Putamen (tissue), 1 donor: ENCODE data around the gene HOXC5.

Source experiments
- DNase-seq: peaks from one replicate; pipeline ENCODE4 v3.0.0-alpha.2; 2016; ENCODE audit warnings: low spot score

Gene HOXC5

GRCh38 chr12:54047160-54047963 is 14.5 kb downstream of the HOXC5 start:
- DNase-seq, result no peak

DNA sequence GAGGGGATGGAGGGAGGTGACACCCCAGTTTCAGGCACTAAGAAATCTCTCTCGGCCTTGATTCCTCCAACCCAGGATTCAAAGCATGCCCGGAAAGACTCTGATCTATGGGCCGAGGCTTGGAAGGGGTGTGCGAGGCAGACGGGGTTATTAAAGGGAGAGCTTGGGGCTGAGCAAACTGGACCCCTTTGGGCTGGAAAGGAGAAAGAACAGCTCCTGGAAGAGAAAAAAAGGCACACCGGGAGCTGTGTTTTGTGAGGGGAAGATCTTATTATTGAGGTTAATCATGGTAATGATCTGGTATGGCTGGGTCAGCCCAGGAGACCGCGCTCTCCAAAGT is 15.1 kb downstream of the HOXC5 start:
- no peak for DNase-seq

DNA sequence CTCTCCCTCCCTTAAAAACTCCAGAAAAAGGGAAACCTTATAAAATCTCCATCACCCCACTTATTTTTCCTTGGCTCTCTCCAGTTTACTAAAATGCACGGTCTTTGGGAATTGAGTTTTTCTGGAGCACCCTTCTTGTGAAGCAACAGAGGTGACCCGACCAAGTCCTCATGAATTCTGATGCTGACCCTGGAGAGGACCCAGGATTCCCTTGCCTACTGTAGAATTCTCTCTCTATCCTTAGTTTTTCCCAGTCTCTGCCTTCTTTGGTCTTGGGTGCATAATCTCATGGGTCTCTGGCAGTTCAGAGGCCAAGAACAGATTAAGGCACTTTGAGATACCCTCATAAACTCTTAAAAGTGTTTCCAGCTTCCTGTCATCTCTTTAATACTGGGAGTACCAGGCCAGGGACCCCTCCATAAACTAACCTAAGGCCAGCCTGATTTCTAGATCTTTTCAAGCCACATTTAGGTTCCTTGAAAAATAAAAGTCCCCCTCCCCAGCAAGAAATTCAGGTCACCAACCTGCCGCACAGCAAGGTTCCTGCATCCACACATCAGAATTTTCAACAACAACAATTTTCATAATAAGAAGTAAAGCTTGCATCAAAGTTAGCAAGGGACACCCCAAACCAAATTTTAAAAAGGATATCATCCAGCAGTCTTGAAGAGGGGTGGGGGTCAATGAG is 15.7 kb downstream of the HOXC5 start:
- DNase-seq, result no peak

DNA sequence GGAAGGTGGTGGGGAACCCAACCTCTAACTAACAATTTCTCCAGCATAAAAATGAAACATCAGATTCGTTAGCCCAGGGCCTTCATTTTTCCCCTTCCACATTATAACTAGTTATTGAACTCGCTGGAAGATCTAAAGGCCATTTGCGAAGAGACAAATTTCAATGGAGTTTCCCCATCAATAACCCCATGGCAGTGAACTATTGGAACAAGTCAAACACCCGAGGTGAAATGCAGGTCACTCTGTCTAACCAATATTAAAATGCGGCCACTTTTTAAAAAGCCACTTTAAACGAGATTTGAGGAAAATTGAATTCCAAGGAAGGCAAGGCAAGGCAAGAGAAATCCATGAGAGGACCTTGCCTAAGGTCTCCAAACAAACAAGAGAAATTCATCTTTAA is 16.3 kb downstream of the HOXC5 start:
- DNase-seq, result no peak

GRCh38 chr12:54050482-54050810 is 17.6 kb downstream of the HOXC5 start:
- no peak for DNase-seq

GRCh38 chr12:54051026-54051842 is 18.4 kb downstream of the HOXC5 start:
- no peak for DNase-seq

DNA sequence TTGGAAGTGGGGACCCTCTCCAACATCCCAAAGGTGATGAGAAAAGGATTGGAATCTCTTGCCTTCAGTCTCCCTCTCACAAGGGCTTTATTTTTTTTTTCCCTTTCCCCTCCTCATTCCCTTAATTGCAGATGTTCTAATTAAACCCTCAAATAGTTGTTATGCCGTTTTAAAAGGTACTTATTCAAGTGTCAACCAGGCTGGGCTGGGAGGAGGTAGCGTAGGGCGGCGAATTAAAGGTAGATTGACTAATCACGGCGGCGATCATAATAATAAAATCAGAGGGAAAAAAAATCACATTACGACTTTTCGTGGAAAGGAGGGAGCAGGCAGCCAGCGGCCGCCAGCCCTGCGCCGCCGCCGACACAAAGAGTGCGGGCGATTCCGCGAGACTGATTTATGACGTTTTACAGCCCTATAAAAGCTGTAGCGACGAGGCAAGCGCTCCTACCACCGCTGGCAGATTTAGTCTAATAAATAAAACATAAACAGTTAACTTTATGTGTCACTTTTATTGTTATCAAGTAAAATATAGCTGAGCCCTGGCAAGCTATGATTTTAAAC is 19.1 kb downstream of the HOXC5 start:
- no peak for DNase-seq

GRCh38 chr12:54052438-54053002 is 19.7 kb downstream of the HOXC5 start:
- DNase-seq, result no peak

DNA sequence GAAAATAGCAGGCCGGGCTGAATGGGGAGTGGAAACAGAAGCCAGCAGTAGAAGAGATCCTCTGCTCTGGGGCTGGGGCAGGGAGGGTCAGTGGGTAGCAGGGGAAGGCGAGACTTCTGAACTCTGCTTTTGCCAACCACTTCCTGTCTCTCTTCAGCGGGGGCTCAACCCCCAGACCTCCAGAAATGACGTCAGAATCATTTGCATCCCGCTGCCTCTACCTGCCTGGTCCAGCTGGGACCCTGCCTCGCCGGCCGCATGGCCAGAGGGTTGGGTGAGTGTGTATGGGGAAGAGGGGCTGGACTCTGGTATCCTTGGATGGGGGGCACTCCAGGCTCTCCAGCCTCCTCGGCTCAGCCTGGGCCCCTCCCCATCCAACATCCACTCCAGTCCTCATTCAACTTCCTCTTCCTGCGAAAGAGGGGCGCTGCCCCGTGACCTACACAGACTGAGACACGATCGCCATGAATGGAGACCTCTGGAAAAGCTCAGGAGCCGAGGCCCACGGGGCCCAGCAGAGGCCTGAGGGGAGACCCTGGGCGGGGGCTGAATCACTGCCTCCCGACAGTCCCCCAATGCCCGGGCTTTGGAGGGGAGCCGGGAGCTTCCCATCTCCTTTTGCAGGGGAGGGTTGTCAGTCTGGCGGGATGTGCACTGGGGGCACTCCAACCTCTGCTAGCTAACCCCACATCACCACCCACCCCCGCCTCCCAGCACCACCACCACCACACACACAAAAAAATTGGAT is 20.3 kb downstream of the HOXC5 start:
- DNase-seq, result no peak

GRCh38 chr12:54053751-54054741 is 21.2 kb downstream of the HOXC5 start, which contains the start of gene HOXC4:
TSS of gene HOXC4 (plus strand) at chr12:54053835. CDS start at chr12:54053923, 88 bp downstream.
- DNase-seq, result no peak

GRCh38 chr12:54054742-54055194 is 21.9 kb downstream of the HOXC5 start:
- DNase-seq, result no peak

GRCh38 chr12:54055552-54055951 is 22.7 kb downstream of the HOXC5 start:
- no peak for DNase-seq

DNA sequence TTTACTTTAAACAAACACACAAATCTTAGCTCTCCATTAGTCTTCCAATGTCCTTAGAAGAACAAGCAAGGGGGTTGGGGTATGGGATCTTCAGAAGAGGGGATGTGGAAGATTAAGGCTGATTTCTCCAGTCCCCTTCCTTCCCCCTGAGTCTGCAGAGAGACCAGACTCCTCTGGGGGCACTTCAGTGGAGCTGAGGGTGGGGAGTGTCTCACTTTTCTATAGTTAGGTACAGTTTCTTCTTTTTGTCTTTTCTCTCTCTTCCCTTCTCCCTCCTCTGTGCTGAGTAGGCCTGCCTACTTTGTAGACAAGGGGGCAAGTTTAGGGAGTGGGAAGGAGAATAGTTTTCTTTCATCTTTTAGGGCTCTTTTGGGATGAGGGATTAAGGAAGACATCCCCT is 23.3 kb downstream of the HOXC5 start:
- no peak for DNase-seq

- no peak for DNase-seq
Measured at GRCh38 chr12:54058128-54058768, 25.4 kb downstream of the HOXC5 start.

DNA sequence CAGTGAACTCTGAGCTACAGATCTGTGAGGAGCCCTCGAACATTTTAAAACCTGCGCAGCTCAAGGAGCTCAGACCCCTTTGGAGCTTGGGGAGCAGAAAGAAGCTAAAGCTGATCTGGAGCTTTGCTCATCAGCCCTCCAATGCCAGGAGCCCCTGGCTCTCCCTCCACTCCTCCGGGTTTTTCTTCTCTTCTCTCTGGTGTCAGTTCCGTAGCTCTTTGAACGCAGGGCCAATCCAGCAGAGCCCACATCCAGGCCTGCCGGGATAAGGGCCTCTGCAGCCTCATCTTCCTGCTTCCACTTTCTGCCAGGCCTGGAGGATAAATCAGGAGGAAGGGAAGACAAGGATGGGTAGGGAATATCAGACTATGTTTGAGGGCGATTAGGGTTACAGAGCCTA is 26.8 kb downstream of the HOXC5 start:
- DNase-seq, result no peak

GRCh38 chr12:54060174-54060974 is 27.5 kb downstream of the HOXC5 start:
- no peak for DNase-seq

DNA sequence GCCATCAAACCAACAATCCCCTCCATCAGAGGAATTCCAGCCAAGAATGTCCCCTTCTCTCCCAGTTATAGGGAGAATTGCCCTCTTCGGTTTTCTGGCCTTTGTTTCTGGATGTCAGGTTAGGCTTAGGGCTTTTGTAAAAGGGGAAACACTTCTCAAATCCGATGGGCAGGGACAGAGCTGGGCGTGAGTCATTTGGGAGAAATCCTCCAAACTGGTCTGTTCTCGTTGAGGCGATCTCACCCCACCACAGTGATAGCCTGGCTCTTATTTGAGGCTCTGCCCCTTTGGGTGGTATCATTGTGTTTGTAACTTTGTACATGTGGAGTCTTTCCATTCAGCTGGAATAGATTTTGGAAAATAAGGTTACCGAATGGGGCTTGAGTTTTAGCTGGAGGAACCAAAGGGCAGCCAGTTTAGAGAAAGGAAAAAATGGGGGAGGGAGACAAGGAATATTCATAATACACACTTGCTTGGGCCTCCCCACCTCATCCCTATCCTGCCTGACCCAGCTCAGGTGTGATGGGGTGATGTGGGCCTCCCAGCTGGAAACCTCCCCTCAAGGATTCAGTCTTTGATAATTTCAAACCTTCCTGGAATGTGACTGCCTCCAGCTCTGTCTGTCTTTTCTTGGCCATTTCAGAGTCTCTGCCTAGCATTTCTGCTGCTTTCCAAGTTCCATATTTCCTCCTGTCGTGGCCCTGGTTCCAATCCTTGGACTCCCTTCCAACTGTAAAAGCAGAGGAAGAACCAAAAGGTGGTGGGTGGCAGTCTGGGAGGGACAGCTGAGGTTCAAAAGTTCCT is 28.3 kb downstream of the HOXC5 start:
- no peak for DNase-seq

GRCh38 chr12:54065677-54066076 is 32.8 kb downstream of the HOXC5 start:
- no peak for DNase-seq
